Skin epidermis (tissue), 12 donors: ENCODE data around the gene EHMT1.

Source experiments
- H3K27ac ChIP-seq, 21 experiments: fragments of 200-600 bp; sonication (generic) in 11 of 21; one replicate each; pipeline ENCODE4 v1.5.0; 2020; ENCODE audit warnings: mild to moderate bottlenecking in 3 of 21, inconsistent platforms in 2 of 21, moderate library complexity in 2 of 21
- H3K4me3 ChIP-seq, 7 experiments: fragments of 200-600 bp; sonication (generic) in 2 of 7; one replicate each; pipeline ENCODE4 v1.5.0; 2020; ENCODE audit warnings: inconsistent platforms in 2 of 7, mild to moderate bottlenecking in 2 of 7, moderate library complexity in 1 of 7

EHMT1 gene

DNA sequence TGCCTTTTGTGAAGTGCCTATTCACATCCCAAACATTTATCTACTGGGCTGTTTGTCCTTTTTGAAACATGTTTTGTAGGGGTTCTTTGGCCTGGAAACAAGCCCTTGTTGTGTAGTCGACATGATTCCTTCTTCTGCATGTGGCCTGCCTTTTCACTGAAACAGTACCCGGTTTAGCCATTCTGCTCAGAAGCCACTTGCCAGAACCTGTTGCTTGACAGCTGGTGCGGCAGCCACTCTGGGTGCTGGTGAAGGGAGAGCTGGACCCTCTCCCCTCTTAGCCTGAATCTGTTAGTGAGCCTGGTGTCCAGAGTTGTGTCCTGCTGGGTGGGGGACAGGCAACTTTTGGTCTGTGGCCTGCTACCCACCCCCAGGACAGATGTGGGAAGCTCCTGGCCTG is 129.9 kb downstream of the EHMT1 start:
- H3K4me3 ChIP-seq = no peak overlapping the region
- peak overlapping the region in 1 of 21 experiments; percentile 5 for H3K27ac ChIP-seq

DNA sequence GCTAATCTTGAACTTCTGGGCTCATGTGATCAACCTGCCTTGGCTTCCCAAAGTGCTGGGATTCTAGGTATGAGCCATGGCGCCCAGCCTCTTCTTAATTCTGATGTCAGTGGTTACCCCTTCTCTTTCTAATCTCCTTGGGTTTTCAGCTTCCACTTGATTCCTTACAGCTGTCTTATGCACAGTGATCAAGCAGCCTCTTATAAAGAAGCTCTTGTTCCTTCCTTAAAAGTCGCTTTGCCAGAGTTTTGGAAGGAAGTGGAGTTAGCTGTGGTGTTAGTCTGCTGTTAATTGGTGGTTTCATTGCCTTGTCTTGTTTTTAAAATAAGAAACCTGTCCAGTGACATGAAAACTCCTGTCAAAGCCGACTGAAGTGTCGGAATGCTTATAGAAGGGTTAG is 130.7 kb downstream of the EHMT1 start:
- no peak overlapping the region for H3K4me3 ChIP-seq
- peak overlapping the region in 1 of 21 experiments; percentile 5 for H3K27ac ChIP-seq

DNA sequence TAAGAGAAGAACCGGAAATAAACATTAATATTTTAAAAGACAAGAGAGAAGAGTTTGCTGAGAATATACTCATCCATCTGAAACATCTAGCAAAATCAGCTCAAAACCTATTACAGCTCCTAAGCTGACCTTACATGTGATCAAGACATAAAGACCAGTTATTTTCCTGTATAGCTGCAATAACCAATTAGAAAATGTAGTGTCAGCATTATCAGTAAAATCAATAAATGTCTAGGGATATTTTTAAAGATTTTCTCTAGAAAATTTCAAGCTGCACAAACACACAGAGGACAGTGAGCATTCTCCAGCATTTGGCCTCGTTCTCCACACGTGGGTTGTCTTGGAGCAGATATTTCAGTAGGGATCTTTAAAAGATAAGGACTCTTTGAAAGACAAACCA is 131.2 kb downstream of the EHMT1 start:
- Histone ChIP-seq H3K27ac (no peak overlapping the region), H3K4me3 (no peak overlapping the region)

DNA sequence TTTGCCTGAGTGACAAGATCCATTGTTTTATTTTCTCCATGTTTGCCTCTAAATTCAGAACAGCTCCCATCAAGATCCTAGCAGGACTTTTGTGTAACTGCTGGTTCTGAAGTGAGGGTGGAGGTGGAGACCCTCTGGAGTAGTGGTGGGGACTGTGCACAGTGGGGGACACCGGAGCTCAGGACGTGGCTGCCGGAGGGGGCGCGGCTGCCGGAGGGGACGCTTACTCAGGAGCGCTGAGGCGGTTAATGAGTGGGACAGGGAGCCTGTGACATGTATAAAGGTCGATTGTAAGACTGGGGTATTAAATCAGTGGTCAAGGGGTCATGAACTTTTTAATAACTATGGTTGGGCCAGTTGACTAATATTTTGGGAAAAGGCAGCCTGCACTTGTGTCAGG is 131.8 kb downstream of the EHMT1 start:
- Histone ChIP-seq H3K4me3 (no peak overlapping the region), H3K27ac (no peak overlapping the region)

GRCh38 chr9:137751616-137752015 is 132.8 kb downstream of the EHMT1 start:
- Histone ChIP-seq H3K4me3 (no peak overlapping the region), H3K27ac (no peak overlapping the region)

DNA sequence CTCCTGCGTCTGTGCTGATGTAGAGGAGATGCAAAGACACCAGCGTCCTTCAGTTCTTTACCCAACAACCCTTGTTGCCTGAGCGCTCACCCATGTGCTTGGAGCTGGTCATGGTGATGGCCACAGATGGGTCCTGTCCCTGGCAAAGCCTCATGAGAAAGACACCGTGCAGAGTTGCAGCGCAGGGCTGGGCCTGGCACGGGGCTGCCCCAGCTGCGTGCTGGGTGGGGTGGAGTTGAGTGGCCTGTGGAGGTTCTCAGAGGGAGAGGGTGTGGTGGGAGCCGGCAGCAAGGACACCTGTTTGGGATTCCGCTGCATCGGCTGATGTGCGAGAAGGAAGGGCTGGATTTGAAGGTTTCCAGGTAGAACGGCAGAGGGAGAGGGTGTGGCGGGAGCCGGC is 133.6 kb downstream of the EHMT1 start:
- H3K27ac ChIP-seq = no peak overlapping the region
- no peak overlapping the region for H3K4me3 ChIP-seq

GRCh38 chr9:137753192-137753765 is 134.5 kb downstream of the EHMT1 start:
- Histone ChIP-seq H3K4me3 (no peak overlapping the region), H3K27ac (no peak overlapping the region)

DNA sequence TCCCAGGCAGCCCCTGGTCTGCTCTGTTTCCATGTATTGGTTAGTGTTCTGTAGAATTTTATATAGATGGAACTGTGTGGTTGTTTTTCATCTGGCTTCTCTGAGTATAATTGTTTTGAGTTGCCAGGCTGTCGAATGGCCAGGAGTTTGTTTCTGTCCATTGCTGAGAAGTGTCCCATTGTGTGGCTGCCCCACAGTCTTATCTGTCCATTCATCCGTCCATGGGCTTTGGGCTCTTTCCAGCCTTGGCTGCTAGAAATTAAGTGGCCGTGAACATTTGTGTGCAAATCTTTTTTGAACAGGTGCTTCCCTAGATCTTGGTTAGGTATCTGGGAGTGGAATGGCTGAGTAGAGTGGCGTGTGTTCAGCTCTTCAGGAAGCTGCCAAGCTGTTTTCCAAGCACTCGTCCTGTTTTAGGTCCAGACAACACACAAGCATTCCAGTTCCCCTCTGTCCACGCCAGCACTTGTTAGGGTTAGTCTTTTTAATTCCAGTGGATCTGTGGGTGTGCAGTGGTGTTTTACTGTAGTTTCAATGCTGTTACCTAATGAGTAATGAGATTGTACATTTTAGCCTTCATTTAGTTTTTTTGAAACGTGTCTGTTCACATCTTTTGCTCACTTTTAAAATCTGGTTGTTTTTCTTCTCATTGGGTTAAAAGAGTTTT is 136.6 kb downstream of the EHMT1 start:
- no peak overlapping the region for H3K4me3 ChIP-seq
- no peak overlapping the region for H3K27ac ChIP-seq

DNA sequence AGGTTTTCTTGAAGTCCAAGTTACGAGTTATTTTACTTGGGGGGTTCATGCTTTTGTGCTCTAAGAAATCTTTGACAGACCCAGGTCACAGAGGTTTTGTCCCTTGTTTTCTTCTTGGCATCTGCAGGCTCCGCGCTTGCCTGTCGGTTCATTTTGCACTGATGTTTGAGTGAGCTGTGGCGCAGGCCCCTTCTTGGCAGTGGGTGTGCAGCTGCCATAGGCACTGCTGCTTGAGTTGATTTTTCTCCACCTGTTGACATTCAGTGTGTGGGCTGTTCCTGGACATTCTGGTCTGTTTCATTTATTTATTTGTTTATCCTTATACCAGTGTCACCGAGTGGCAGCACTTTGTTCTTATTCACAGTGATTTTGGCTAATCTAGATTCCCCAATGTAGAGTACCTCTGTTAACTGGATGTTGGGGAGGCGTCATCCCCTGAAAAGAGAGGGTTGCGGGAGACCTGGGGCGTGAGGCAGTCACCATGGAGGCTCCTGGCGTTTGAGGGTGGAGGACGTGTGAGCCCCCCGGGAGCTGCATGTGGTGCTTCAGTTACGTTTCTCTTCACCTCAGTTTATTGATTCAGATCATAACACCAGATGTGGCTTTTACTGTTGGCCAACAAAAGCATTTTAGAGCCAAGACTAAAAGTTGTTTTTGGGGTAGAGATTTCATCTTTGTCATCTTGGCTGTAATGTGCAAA is 137.4 kb downstream of the EHMT1 start:
- no peak overlapping the region for H3K27ac ChIP-seq
- H3K4me3 ChIP-seq = no peak overlapping the region

DNA sequence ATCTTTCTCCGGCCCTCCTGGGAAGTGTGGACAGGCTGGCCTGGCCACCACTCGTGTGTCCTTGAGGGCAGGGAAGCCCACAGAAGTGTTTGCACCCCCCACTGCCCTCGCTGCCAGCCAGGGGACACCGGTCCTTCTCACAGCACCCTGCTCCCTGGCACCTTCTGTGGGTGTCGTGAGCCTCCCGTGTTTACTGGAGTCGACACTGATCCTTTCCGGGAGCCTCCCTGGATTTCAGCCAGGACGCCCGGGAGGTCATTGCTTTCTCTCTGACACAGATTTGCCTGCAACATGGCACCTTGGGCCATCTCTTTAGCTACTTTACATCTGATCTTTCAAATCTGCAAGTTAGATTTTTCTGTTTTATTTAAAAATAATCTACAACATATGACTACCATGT is 138.3 kb downstream of the EHMT1 start:
- Histone ChIP-seq H3K4me3 (no peak overlapping the region), H3K27ac (peak overlapping the region in 6 of 21 experiments; percentile 12 to 70 (median 62))

GRCh38 chr9:137757613-137758029 is 138.8 kb downstream of the EHMT1 start:
- H3K27ac ChIP-seq = peak overlapping the region in 5 of 21 experiments; percentile 20 to 70 (median 64)
- H3K4me3 ChIP-seq = no peak overlapping the region

GRCh38 chr9:137758067-137758466 is 139.3 kb downstream of the EHMT1 start:
- Histone ChIP-seq H3K4me3 (no peak overlapping the region), H3K27ac (peak overlapping the region in 3 of 21 experiments; percentile 46 to 70 (median 68))

- H3K27ac ChIP-seq = peak overlapping the region in 1 of 21 experiments; percentile 79
- no peak overlapping the region for H3K4me3 ChIP-seq
Observed at GRCh38 chr9:137759117-137759516, 140.3 kb downstream of the EHMT1 start.

DNA sequence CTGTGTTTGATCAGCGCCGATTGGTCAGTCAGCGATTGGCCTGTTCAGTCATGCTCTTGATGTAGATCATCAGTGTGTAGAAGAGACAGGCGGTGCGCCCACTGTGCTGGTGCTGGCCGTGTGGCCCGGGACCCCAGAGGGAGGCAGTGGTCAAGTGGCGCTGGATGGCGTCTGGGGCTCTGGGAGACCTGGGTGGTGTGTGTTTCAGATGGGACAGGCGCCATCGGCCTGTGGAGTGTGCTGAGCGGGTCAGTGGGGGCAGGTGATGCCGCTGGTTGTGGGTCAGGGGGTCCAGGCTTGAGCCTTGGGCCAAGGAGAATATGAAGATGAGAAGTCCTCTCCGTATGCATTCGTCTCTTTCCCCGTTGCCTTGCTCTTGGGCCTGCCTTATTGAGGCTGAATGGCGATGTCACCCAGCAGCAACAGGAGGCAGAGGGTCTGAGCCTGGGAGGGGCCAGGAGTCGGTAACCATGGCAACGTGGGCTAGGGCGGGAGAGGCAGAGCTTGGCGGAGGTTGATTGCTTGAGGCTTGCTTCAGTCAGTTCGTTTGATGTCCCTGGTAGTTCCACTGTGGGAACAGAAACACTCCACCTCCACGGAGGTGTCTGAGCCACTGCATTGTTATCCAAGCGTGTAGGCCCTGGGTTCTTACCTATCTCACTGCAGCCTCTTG is 141.0 kb downstream of the EHMT1 start:
- H3K27ac ChIP-seq = peak overlapping the region in 3 of 21 experiments; percentile 14 to 79 (median 72)
- no peak overlapping the region for H3K4me3 ChIP-seq

DNA sequence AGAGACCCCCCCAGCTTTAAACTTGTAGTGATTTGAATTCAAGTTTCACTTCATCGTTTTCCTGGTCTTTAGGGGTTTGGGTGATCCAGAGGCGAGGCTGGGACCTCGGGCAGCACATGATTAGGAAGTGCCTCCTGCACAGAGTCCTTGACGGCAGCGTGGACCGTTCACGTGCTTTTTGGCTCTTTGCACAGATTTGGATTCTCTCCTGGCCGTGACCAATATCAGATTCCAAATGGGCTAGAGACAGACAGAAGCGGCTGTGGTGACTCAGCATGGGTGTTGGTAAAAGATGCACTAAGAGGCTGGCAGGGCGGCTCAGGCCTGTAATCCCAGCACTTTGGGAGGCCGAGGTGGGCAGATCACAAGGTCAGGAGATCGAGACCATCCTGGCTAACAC is 141.6 kb downstream of the EHMT1 start:
- H3K27ac ChIP-seq = peak overlapping the region in 4 of 21 experiments; percentile 14 to 79 (median 44)
- no peak overlapping the region for H3K4me3 ChIP-seq

DNA sequence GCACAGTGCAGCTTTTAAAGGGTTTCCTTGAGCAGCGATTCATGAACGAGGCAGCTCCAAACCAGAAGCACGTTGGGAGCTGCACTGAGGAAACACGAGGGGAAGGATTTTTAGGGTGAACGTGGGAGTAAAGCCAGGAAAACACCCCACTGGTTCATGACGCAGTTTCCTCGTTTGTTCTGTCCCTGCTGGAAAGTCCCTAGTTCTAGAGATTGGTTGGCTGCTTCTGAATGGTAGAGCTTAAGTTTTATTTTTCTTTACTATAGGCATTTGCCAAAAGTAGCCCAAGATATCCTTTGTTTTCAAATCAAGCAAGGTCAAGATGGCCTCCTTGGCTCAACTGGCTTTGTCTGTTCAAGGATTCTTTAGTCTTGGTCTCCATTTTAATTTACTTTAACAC is 142.2 kb downstream of the EHMT1 start:
- Histone ChIP-seq H3K27ac (peak overlapping the region in 6 of 21 experiments; percentile 2 to 79 (median 60)), H3K4me3 (no peak overlapping the region)

DNA sequence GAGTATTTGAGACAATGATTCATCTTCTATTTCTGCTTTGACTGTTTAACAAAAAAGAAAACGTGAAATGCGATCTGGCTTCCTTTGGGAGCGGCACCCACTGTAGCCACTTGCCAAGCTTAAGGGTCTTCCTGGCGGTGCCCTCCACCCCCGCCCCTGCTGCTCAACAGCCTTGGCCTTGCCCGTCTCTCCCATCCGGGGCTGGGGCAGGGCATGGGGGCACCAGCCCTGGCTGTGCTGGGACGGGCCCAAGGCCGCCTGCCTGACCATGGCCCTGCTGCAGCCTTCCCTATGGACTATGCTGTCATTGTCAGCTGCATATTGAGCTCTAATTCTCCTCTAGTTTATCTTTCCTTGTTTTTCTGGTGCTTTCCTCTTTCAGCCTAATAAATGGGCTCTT is 143.0 kb downstream of the EHMT1 start:
- H3K27ac ChIP-seq = peak overlapping the region in 8 of 21 experiments; percentile 2 to 79 (median 52)
- H3K4me3 ChIP-seq = no peak overlapping the region

DNA sequence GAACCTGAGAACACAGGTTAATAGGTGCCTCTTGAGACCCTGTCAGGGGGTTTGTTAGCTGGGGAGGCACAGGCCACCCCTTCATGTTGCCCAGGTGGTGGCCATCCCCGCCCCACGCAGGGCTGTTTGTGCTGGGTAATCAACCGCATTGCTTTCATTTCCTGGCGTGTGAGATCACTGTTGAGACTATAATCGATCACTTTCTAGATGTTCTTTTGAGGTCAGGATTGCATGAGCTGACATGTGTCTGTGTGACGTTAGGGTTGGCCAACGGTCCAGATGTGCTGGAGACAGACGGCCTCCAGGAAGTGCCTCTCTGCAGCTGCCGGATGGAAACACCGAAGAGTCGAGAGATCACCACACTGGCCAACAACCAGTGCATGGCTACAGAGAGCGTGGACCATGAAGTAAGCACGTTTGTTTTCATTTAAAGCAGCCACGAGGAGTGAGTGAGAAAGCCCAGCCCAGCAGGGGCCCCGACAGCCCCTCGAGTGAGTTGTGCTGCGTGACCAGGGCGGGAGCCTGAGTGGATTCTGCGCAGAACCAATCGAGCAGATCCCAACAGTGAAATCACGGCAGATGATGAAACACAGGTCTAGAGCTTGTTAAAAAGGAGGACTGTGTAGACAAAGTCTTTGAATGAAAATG is 143.7 kb downstream of the EHMT1 start:
- Histone ChIP-seq H3K27ac (peak overlapping the region in 7 of 21 experiments; percentile 5 to 79 (median 42)), H3K4me3 (no peak overlapping the region)

DNA sequence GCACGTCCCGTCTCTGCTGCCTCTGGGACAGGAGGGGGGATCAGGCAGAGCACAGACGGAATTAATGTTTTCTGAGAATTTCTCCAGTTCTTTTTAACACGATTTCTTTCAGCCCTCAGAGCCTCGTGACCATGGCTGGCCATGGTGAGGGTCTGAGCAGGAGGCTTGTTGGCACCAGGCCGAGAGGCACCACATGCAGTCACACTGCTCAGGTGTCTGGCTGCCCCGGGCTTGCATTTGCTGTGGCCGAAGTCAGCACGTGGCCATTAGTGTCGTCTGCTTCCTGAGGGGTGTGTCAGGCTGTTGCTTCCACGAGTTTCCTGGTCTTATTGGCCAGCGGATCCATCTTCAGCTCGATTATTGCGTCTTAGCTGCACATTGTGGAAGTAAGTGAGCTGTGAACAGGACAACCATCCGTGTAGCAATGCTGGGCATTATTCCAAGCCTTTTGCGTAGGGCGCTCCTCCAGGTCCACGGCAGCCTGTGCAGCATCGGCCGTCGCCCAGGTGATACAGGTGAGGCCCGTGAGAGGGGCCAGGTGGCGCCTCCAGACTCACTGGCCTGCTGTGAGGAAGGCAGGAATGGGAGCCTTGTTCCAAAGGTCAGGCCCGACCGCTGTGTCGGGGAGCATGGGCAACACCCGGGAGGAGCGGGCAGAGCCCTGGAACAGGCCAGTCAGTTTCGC is 144.6 kb downstream of the EHMT1 start:
- Histone ChIP-seq H3K27ac (peak overlapping the region in 4 of 21 experiments; percentile 12 to 79 (median 62)), H3K4me3 (no peak overlapping the region)
